GM18519 (cell line): ENCODE measurements around the gene CDC25C.
"Not testable (repeated sequence)": the region's sequence is repeated elsewhere in the genome, so short reads cannot be mapped to it uniquely, and the experiment has no call there.

Experiments used
- ATAC-seq: cut with Tn5 transposase; IDR thresholded peaks from one replicate; pipeline ENCODE4 v1.9.1; 2021; ENCODE audit warnings: mild to moderate bottlenecking, moderate library complexity; ENCODE audit not compliant: unreplicated experiment, low FRiP score

Gene CDC25C

GRCh38 chr5:138282920-138283742 lies 48.5 kb downstream of the CDC25C start:
- no peak for ATAC-seq

- ATAC-seq = no peak
These were observed 50.7 kb downstream of the CDC25C start for GRCh38 chr5:138280915-138281314.

DNA sequence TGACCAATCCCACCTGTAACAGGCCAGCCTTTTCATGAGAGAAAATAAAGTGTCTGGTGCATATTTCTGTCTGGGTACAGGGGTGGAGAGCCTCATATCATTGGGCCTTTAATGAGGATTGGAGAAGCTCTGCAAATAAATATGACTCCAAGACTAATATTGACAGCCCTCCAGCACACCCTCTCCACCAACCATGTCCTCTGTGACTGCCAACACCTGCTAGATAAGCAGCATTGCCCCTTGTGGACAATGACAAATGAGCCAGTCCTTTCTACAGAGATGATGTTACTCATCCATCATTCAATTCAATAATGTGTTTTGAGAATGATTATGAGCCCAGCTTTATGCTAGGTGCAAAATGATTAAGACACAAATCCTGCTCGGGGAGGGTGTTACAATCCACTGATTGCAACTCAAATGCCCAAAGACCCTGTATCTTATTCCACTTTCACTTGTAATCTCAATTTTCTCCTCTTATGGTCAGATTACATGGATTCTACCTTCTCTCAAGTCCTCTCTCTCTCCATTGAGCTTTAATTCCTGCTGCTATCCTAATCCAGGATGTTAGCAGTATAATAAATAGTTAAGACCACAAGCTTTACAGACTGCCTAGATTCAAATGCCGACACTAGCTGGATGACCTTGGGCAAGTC lies 55.1 kb downstream of the CDC25C start:
- no peak for ATAC-seq

GRCh38 chr5:138275895-138276294 lies 55.7 kb downstream of the CDC25C start:
- ATAC-seq = no peak

DNA sequence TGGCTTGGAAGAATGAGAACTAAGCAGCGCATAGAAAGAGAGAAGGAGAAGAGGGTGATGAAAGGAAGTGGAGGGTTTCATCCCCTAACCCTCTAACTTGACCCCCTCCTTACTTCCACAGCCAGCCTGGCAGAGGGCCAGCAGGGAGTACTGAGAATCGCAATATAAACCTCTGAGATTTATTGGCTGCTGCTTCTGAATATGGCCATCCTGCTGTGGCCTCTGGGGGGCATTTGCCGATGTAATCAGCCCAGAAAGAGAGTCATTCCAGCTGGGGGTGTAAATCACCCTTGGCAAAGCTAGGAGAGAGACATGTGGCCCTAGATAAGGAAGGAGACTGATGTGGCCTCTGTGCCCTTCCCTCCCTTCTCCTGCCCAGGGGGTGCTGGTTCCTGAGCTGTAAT lies 56.2 kb downstream of the CDC25C start:
- ATAC-seq = no peak

DNA sequence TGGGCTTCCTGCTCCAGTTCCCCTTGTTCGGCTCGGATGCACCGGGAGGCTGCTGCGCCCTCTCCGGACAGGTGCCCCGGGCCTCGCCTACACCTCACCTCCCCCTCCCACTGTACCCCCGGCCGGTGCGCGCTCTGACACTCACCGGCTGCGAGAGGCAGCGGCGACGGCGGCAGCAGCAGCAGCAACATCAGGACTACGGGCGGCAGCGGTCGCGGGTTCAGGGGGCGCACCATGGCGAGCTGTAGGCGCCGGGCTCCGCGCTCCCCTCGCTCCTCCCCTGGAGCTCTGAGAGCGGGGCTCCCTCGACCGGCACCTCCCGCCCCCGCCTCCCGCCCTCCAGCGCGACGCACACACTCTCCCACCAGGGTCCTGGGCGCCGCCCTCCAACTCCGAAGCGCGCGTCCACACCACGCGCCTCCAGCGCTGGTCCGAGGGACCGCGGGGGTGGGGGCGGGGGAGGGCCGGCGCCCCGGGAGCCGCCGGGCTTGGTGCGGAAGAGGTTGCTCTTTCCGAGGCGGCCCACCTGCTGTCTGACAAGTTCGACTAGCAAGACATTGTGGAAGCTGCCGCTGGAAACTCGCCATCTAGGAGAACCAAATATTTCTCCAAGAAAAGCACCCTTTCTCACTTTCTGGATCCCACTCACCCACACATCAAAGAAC lies 57.3 kb downstream of the CDC25C start, which contains the start of gene GFRA3:
Gene GFRA3 (minus strand): TSS at position 433 of the 665 bp plus-strand sequence. CDS start 197 bp downstream, at position 236.
- no peak for ATAC-seq

DNA sequence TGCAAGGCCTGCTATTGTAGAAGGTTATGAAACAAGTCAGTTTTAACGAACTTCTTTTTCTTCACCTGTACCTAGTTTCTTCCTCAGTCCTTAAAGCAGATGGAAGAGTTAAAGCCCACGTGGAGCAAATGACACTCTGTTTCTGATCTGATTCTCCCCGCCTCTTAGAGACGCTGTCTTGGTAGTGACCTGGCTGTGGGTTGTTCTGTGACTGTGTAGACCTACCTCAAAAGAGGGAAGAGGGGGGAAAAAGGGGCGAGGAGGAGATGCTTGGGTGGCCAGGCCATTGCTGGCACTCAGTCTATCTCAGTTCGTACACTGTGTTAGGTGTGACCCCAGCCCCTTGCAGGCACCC lies 57.8 kb downstream of the CDC25C start:
- ATAC-seq = no peak

- no peak for ATAC-seq
These were observed 58.9 kb downstream of the CDC25C start for GRCh38 chr5:138272681-138273080.

DNA sequence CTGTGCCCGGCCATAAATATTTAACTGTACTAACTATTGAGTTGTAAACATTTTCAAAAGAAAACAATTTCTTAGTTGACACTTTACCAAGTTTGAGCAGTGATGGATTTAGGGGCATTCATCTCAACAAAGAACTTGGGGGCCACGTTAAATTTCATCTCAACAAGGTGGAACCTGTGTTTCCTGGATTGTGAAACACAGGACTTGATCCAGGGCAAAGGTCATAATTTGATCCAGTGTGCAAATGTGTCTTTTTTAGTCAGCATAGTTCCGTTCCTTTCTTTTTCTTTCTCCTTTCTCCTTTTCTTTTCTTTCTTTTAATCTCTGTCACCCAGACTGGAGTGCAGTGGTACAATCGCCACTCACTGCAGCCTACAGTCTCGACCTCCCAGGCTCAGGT lies 60.3 kb downstream of the CDC25C start:
- ATAC-seq = no peak

DNA sequence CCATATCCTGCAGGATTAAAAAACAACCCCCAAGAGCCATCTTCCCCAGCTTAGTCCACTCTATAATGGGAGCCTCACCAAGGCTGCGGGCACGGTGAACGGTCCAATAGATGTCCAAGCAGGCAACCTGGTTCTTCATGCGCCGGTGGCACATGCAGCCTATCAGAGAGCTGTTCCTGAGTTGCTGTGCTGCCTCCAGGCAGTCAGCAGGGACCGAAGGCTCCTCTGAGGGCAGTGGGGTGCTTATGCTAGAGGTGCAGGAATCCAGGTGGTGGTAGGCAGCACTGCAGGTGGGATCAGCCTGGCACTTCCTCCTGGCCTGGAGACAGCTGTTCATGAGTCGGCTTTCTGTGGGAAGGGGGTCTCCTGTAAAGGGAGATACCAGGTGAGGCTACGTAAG lies 67.4 kb downstream of the CDC25C start:
- ATAC-seq = no peak

- no peak for ATAC-seq
These were observed 68.0 kb downstream of the CDC25C start for GRCh38 chr5:138263581-138263980.

GRCh38 chr5:138258704-138259292 lies 72.8 kb downstream of the CDC25C start:
- no peak for ATAC-seq

DNA sequence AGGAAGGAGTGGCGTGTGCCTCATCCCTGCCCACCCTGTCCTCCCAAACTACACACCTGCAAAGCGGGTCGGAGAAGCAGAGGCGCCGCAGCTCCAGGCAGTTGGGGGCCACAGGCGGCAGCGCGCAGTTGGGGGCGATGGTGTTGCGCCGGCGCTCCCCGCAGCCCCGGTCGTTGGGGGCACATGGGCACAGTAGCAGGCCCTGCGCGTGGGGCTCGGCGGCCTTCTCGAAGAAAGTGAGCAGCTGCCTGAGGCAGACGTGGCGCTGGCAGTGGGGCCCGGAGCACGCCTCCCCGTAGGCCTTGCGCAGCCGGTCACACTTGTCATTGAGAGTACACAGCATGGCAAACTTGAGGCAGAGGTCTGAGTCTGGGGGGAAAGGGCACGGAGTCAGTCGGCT lies 74.0 kb downstream of the CDC25C start:
- no peak for ATAC-seq

GRCh38 chr5:138252944-138253343 lies 78.7 kb downstream of the CDC25C start:
- ATAC-seq = no peak

DNA sequence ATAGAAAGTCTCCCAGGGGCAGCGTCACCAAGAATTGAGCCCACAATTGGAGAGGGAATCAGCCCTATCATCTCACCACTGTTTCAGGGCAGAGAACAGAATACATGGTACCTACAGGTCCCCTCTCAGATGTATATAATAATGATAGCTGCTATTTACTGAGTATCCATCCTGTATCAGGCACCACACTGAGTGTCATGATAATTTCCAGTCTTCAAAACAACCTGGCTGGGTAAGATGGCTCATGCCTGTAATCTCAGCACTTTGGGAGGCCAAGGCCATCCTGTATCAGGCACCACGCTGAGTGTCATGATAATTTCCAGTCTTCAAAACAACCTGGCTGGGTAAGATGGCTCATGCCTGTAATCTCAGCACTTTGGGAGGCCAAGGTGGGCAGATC lies 83.8 kb downstream of the CDC25C start:
- ATAC-seq = not testable (repeated sequence)

DNA sequence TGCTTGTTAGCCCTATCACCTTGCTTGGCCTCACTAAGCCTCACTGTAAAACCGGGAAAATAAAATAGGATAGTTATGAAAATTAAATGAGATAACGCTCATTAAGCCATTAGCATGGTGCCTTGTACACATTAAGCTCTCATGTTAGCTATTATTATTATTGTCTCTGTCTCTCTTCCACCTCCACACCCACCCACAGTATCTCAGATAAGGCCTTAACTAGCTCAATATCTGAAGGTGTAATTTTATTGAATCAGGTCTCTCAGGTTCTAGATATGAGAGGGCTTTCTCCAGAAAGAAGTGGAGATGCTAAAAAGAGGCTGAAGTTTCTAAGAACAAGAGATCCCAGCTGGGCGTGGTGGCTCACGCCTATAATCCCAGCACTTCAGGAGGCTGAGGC lies 84.8 kb downstream of the CDC25C start:
- no peak for ATAC-seq

GRCh38 chr5:138246334-138246733 lies 85.3 kb downstream of the CDC25C start:
- ATAC-seq = no peak

GRCh38 chr5:138245717-138246116 lies 85.9 kb downstream of the CDC25C start:
- ATAC-seq = no peak

GRCh38 chr5:138243794-138244193 lies 87.8 kb downstream of the CDC25C start:
- no peak for ATAC-seq

- no peak for ATAC-seq
These were observed 89.7 kb downstream of the CDC25C start for GRCh38 chr5:138241688-138242571.
